ENCODE measurements around the gene SARDH. TPM values are rescaled to one million over a fixed set of nuclear protein-coding genes. Genes with fewer than 3 reads are reported as not detected.

The SARDH gene
- total and polyA plus RNA-seq, 2 of the 8 experiments (the other 6 are each of a cell fraction or from before 2014, with no cell fraction given): 6.4 to 7.4 TPM

DNA sequence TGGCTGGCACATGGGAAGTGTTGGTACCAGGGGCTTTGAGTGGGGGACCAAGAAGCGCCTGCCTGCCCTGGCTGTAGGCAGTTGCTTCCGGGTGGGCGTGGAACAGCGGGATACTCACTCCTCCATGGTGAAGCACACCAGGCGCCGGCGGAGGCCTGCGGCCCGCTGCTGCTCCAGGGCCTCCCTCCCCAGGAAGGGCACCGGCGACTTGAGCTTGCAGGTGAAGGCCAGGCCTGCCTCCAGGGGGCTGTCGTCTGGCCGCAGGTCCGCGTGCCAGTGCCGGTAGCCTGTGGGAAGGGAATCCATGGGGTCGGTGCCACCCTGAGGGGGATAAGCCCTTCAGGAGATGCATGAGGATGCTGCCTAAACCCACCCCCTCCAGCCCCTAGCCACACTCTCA is 67.7 kb downstream of the SARDH start:
- H3K36me3 ChIP-seq (ENCODE audit: control insufficient read depth in 2 of 4, insufficient read depth in 4 of 4, low read length in 3 of 4): no peaks in the 10 kb centered on the region
- H3K27me3 ChIP-seq (replicated peaks in 1 of 4; ENCODE audit: control insufficient read depth in 3 of 4, extremely low read depth in 1 of 4, insufficient read depth in 3 of 4, low read length in 3 of 4): no peaks in the 10 kb centered on the region
- H3K4me3 ChIP-seq (ENCODE audit: extremely low read depth in 1 of 4, insufficient read depth in 2 of 4, low read depth in 3 of 4, low read length in 4 of 4): no peak overlapping the region
- DNase-seq (ENCODE audit: low read depth in 1 of 2, low spot score in 2 of 2) (no peak), FAIRE-seq (no peak)
- POLR2A ChIA-PET (ENCODE audit: partially characterized antibody): interaction anchor here (0.7 to 1.3 kb wide), 2 partner anchors 8 to 13 kb away, joined by 3 to 4 read pairs; no protein-coding TSS in a partner anchor
- no peaks in the 10 kb centered on the region for H3K23me2 ChIP-seq (ENCODE audit: low read depth, low read length)
- no peak overlapping the region for H2AFZ ChIP-seq (ENCODE audit: low read length)
- H2BK15ac ChIP-seq (ENCODE audit: low read length): no peak overlapping the region
- H3K4ac ChIP-seq (replicated peaks; ENCODE audit: insufficient read length, low read depth, low read length): no peak overlapping the region
- TF ChIP-seq, protein P1, sequence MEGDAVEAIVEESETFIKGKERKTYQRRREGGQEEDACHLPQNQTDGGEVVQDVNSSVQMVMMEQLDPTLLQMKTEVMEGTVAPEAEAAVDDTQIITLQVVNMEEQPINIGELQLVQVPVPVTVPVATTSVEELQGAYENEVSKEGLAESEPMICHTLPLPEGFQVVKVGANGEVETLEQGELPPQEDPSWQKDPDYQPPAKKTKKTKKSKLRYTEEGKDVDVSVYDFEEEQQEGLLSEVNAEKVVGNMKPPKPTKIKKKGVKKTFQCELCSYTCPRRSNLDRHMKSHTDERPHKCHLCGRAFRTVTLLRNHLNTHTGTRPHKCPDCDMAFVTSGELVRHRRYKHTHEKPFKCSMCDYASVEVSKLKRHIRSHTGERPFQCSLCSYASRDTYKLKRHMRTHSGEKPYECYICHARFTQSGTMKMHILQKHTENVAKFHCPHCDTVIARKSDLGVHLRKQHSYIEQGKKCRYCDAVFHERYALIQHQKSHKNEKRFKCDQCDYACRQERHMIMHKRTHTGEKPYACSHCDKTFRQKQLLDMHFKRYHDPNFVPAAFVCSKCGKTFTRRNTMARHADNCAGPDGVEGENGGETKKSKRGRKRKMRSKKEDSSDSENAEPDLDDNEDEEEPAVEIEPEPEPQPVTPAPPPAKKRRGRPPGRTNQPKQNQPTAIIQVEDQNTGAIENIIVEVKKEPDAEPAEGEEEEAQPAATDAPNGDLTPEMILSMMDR (IDR thresholded peaks at IDR 0.05; ENCODE audit: control extremely low read depth in 1 of 3, insufficient read depth in 1 of 3, low read depth in 1 of 3, low read length in 3 of 3): no peak
- no peak for TF ChIP-seq PHF8 (conservative IDR thresholded peaks at IDR 0.05; ENCODE audit: low read depth, low read length)
- TF ChIP-seq GABPA (IDR thresholded peaks at IDR 0.05; ENCODE audit: borderline replicate concordance, insufficient read depth, low read length): no peak
- TF ChIP-seq SIRT6 (IDR thresholded peaks at IDR 0.05; ENCODE audit: low read length): no peak
- no peak for TF ChIP-seq TAF1 (IDR thresholded peaks at IDR 0.05; ENCODE audit: low read depth, low read length)
- TF ChIP-seq SAP30 (IDR thresholded peaks at IDR 0.05; ENCODE audit: insufficient read depth, insufficient replicate concordance, low read length): no peak
- TF ChIP-seq TEAD4 (IDR thresholded peaks at IDR 0.05; ENCODE audit: low read depth, low read length): no peak
- no peak for TF ChIP-seq MAFK (IDR thresholded peaks at IDR 0.05; ENCODE audit: low read depth, low read length)
- TF ChIP-seq RBBP5 (IDR thresholded peaks at IDR 0.05; ENCODE audit: borderline replicate concordance, low read depth, low read length): no peak
- CTCF ChIA-PET (ENCODE audit: partially characterized antibody): interaction anchor here (0.6 to 2.1 kb wide), 12 partner anchors 13 to 168 kb away, joined by 3 to 10 read pairs (median 4); no protein-coding TSS in a partner anchor
- no peak overlapping the region for H3K56ac ChIP-seq (replicated peaks; ENCODE audit: insufficient read length, low read depth, low read length)
- no peaks in the 10 kb centered on the region for H3K79me2 ChIP-seq (ENCODE audit: control insufficient read depth in 1 of 2, insufficient read depth in 2 of 2, low read length in 2 of 2)
- no peak overlapping the region for H3K4me2 ChIP-seq (ENCODE audit: insufficient read depth in 1 of 2, low read depth in 2 of 2, low read length in 2 of 2)
- WGBS, 2 experiments (ENCODE audit: extremely low coverage in 1 of 2, insufficient coverage in 1 of 2, insufficient read length in 1 of 2, insufficient replicate concordance in 2 of 2, low coverage in 1 of 2, low lambda C conversion rate in 2 of 2, missing lambda C conversion rate in 1 of 2): 72% methylated on average over 12 of the region's 17 CpGs; no CpG with 5 or more reads in 1 of the 2 experiments
- no peak overlapping the region for H2BK120ac ChIP-seq (replicated peaks; ENCODE audit: low read depth, low read length)
- no peak overlapping the region for H3K18ac ChIP-seq (ENCODE audit: extremely low read depth, low read length)
- no peak overlapping the region for H2AK5ac ChIP-seq (ENCODE audit: low read depth, low read length)
- no peak overlapping the region for H3K9ac ChIP-seq (replicated peaks in 1 of 4; ENCODE audit: extremely low read depth in 1 of 4, low read depth in 3 of 4, low read length in 3 of 4)
- no peak overlapping the region for H2BK20ac ChIP-seq (ENCODE audit: low read length)
- H4K5ac ChIP-seq (ENCODE audit: insufficient read length, low read depth, low read length): no peak overlapping the region
- no peaks in the 10 kb centered on the region for H3K79me1 ChIP-seq (ENCODE audit: low read depth, low read length)
- no peaks in the 10 kb centered on the region; a peak in 1 of 4 replicates for H3K9me3 ChIP-seq (ENCODE audit: insufficient read depth in 2 of 2, low read depth in 1 of 2, low read length in 1 of 2)
- no peak overlapping the region for H4K91ac ChIP-seq (replicated peaks; ENCODE audit: insufficient read length, low read length)
- H2BK5ac ChIP-seq (ENCODE audit: low read depth, low read length): no peak overlapping the region
- H4K20me1 ChIP-seq (replicated peaks in 1 of 2; ENCODE audit: control insufficient read depth in 1 of 2, insufficient read depth in 2 of 2, low read length in 2 of 2): no peaks in the 10 kb centered on the region
- no peak overlapping the region for H4K8ac ChIP-seq (ENCODE audit: extremely low read depth, insufficient read depth, low read length)
- no peak overlapping the region for H3K27ac ChIP-seq (ENCODE audit: low read depth, low read length)
- peaks cover 0 to 9% (median 3%) of the 10 kb centered on the region in 4 experiments; a peak in 5 of 7 replicates for H3K4me1 ChIP-seq (replicated peaks in 1 of 4; ENCODE audit: control insufficient read depth in 3 of 4, insufficient read depth in 4 of 4, low read length in 3 of 4)
- no peak overlapping the region for H2BK12ac ChIP-seq (ENCODE audit: low read depth, low read length)
- no peak overlapping the region for H3K14ac ChIP-seq (ENCODE audit: insufficient read length)
- H3K23ac ChIP-seq (ENCODE audit: insufficient read length): no peak overlapping the region
